Measurements from ENCODE around the gene ZNF689. TPM values are rescaled to one million over a fixed set of nuclear protein-coding genes. Genes with fewer than 3 reads are reported as not detected.

The ZNF689 gene
- total and polyA plus RNA-seq, 2 of the 13 experiments (the other 11 are each of a cell fraction or from before 2014, with no cell fraction given), result 9.7 to 19.5 TPM

DNA sequence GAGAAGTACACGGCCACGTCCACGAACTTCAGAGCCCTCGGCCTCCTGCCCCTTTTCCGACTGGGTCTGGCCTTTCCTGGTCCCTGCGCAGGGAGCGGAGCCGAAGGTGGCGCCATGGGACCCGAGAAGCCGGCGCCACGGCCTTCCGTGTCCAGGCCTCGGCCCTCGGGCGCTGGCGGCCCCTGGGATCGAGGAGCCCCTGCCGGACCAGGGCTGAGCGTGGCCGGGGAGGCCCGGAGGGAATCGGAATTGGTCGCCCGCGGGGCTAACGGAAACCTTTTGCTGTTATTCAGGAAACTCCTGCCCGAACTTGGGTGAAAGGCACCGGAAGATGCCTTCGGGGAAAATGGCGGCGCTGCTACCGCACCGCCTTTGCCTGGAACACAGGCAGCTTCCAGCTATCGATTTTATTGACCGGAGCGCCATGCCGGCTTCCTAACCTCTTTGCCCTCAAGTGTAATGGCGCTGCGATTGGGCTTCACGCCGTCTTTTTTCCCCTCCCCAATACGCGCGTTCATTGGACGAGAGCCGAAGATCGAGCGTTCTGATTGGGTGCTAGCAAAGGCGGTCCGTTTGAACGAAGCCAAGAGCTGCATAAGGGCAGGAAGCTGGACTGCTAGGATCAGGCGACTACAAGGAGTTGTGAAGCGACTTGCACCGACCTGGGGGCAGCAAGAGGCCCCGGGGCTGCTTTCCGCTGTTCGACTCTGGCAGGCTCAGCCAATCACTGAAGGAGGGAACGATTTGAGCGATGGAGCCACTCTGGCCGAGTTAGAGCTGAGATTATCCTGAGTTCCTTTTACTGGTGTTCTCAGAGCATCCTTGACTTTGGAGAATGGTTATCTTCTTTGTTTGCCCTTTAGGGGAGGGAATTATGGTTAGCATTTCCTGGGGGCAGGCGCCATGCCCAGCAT lies at the start of gene ZNF689 (continued):
- peak; percentile 48; the same call in 1 of the 2 replicates for TF ChIP-seq TMF1 (CRISPR knock-in tag; IDR thresholded peaks at IDR 0.05; ENCODE audit: low read depth)
- 0 out of 2 replicates have a peak, but pooled peaks have one; percentile 74 for TF ChIP-seq RARG (CRISPR knock-in tag; IDR thresholded peaks at IDR 0.05; ENCODE audit: low read depth)
- peak; percentile 87 for TF ChIP-seq CREB1 (IDR thresholded peaks at IDR 0.05)
- TF ChIP-seq CREB1 (CRISPR knock-in tag; IDR thresholded peaks at IDR 0.05), result peak; percentile 93
- TF ChIP-seq ZFP62 (CRISPR knock-in tag; IDR thresholded peaks at IDR 0.05), result no peak
- TF ChIP-seq, protein P1, sequence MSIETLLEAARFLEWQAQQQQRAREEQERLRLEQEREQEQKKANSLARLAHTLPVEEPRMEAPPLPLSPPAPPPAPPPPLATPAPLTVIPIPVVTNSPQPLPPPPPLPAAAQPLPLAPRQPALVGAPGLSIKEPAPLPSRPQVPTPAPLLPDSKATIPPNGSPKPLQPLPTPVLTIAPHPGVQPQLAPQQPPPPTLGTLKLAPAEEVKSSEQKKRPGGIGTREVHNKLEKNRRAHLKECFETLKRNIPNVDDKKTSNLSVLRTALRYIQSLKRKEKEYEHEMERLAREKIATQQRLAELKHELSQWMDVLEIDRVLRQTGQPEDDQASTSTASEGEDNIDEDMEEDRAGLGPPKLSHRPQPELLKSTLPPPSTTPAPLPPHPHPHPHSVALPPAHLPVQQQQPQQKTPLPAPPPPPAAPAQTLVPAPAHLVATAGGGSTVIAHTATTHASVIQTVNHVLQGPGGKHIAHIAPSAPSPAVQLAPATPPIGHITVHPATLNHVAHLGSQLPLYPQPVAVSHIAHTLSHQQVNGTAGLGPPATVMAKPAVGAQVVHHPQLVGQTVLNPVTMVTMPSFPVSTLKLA (IDR thresholded peaks at IDR 0.05), result peak; percentile 44; the same call in 1 of the 2 replicates
- TF ChIP-seq PPARG (CRISPR knock-in tag; conservative IDR thresholded peaks at IDR 0.05), result peak; percentile 80
- TF ChIP-seq ZNF788 (CRISPR knock-in tag; IDR thresholded peaks at IDR 0.05; ENCODE audit: borderline replicate concordance), result peak; percentile 91
- no peak for TF ChIP-seq CCAR2 (optimal IDR thresholded peaks at IDR 0.05; ENCODE audit: low read depth, low read length)
- TF ChIP-seq ARHGAP35 (CRISPR knock-in tag; IDR thresholded peaks at IDR 0.05; ENCODE audit: borderline replicate concordance), result peak; percentile 84; the same call in 1 of the 2 replicates
- peak; percentile 94; the same call in 1 of the 2 replicates for TF ChIP-seq CAMTA2 (CRISPR knock-in tag; IDR thresholded peaks at IDR 0.05; ENCODE audit: borderline replicate concordance)
- TF ChIP-seq ZNF367 (CRISPR knock-in tag; IDR thresholded peaks at IDR 0.05; ENCODE audit: borderline replicate concordance), result peak; percentile 91
- TF ChIP-seq, protein P2, sequence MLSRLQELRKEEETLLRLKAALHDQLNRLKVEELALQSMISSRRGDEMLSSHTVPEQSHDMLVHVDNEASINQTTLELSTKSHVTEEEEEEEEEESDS (CRISPR knock-in tag; IDR thresholded peaks at IDR 0.05; ENCODE audit: borderline replicate concordance), result peak; percentile 74; the same call in 1 of the 2 replicates
- TF ChIP-seq, protein P3, sequence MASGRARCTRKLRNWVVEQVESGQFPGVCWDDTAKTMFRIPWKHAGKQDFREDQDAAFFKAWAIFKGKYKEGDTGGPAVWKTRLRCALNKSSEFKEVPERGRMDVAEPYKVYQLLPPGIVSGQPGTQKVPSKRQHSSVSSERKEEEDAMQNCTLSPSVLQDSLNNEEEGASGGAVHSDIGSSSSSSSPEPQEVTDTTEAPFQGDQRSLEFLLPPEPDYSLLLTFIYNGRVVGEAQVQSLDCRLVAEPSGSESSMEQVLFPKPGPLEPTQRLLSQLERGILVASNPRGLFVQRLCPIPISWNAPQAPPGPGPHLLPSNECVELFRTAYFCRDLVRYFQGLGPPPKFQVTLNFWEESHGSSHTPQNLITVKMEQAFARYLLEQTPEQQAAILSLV (CRISPR knock-in tag; IDR thresholded peaks at IDR 0.05; ENCODE audit: borderline replicate concordance), result peak; percentile 82; the same call in 1 of the 2 replicates
- peak; percentile 72; the same call in 1 of the 2 replicates for TF ChIP-seq DR1 (CRISPR knock-in tag; IDR thresholded peaks at IDR 0.05)
- no peak for TF ChIP-seq TCF12 (IDR thresholded peaks at IDR 0.05)
- TF ChIP-seq TCF12 (CRISPR knock-in tag; IDR thresholded peaks at IDR 0.05), result peak; percentile 88
- peak; percentile 80; the same call in 1 of the 2 replicates for TF ChIP-seq CCDC6 (CRISPR knock-in tag; IDR thresholded peaks at IDR 0.05)
- TF ChIP-seq ZNF614 (CRISPR knock-in tag; IDR thresholded peaks at IDR 0.05; ENCODE audit: borderline replicate concordance), result peak; percentile 89
- peak; percentile 65 for TF ChIP-seq AHR (CRISPR knock-in tag; IDR thresholded peaks at IDR 0.05)
- TF ChIP-seq SMARCC2 (IDR thresholded peaks at IDR 0.05), result no peak
- peak; percentile 92 for TF ChIP-seq KMT2B (CRISPR knock-in tag; IDR thresholded peaks at IDR 0.05)
- no peak; the same call in 1 of the 2 replicates for TF ChIP-seq RAD21 (CRISPR knock-in tag; IDR thresholded peaks at IDR 0.05)
- TF ChIP-seq, protein P4, sequence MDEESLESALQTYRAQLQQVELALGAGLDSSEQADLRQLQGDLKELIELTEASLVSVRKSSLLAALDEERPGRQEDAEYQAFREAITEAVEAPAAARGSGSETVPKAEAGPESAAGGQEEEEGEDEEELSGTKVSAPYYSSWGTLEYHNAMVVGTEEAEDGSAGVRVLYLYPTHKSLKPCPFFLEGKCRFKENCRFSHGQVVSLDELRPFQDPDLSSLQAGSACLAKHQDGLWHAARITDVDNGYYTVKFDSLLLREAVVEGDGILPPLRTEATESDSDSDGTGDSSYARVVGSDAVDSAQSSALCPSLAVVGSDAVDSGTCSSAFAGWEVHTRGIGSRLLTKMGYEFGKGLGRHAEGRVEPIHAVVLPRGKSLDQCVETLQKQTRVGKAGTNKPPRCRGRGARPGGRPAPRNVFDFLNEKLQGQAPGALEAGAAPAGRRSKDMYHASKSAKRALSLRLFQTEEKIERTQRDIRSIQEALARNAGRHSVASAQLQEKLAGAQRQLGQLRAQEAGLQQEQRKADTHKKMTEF (CRISPR knock-in tag; IDR thresholded peaks at IDR 0.05), result peak; percentile 100

All from HepG2 (cell line).